Brain microvascular endothelial cell (primary cell): ENCODE measurements around the gene ACSL6.

ENCODE experiments used
- DNase-seq: peaks from one replicate; pipeline ENCODE4 v3.0.0-alpha.2; 2020
- H3K27ac ChIP-seq: fragments of 250-450 bp; sonication (Bioruptor Pico); 2 replicates; pipeline ENCODE4 v1.5.1; 2020; ENCODE audit warnings: mild to moderate bottlenecking, moderate library complexity
- H3K27me3 ChIP-seq: fragments of 250-450 bp; sonication (Bioruptor Pico); replicated peaks from 2 replicates; pipeline ENCODE4 v1.5.1; 2020; ENCODE audit warnings: mild to moderate bottlenecking
- H3K36me3 ChIP-seq: fragments of 250-450 bp; sonication (Bioruptor Pico); replicated peaks from 2 replicates; pipeline ENCODE4 v1.5.1; 2020; ENCODE audit warnings: mild to moderate bottlenecking
- H3K4me3 ChIP-seq: 2 replicates; pipeline ENCODE4 v1.5.1; 2011; ENCODE audit warnings: low read depth, mild to moderate bottlenecking, control low read depth, low read length, moderate library complexity
- CTCF ChIP-seq: IDR thresholded peaks from 2 replicates; pipeline ENCODE4 v1.5.1; 2011; ENCODE audit warnings: low read depth, mild to moderate bottlenecking, moderate library complexity, low read length, control low read depth, inconsistent platforms; ENCODE audit errors: missing control alignments
- in situ Hi-C: cut with HindIII; loops from 2 replicates; pipeline ENCODE4 v1.10.0; 2017; ENCODE audit warnings: low sequenced_read_pairs, low pct_ligation_motif_present

Gene ACSL6

GRCh38 chr5:131976414-131977211, 34.8 kb downstream of the ACSL6 start:
- no peak for DNase-seq
- Histone ChIP-seq H3K27ac (no peak overlapping the region), H3K36me3 (no peaks in the 10 kb centered on the region), H3K27me3 (no peaks in the 10 kb centered on the region), H3K4me3 (no peak overlapping the region)
- in situ Hi-C loops: no loop called here
- TF ChIP-seq CTCF: no peak

DNA sequence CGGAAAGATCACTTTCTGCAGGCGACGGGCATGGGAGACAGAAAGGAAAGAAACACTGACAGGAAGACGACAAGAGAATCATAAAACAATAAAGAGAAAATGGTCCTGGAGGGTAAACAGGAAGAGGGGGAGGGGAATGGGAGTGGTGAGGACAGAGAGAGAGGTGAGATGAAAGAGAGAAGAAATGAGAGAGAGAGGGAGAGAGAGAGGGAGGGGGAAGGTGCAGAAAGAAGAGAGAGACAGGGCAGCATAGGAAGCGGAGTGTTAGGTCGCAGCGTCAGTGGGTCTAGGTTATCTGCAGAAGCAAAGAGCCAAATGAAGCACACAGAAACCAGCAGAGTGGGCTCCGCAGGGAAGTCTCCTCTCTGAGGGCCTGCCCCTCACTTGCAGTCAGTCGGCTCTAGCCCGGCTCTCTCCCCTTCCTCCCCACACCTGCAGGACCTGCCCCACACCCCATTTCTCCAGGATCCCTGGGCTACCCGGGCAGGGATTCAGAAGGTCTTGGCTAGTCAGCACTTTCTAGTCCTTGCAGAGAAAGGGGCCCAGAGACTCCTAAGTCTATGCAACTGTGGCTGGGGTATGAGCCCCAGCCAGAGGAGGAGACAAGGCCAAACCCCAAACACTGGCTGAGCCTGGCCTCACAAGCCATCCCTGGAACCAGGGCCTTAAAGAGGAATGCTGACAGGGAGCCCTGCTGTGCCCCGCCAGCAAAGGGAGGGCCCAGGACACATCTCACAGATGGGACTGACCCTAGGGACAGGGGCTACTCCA, 36.3 kb downstream of the ACSL6 start:
- in situ Hi-C loops: no loop called here
- DNase-seq: no peak
- TF ChIP-seq CTCF: no peak
- H3K27ac ChIP-seq: no peak overlapping the region
- no peaks in the 10 kb centered on the region for H3K27me3 ChIP-seq
- no peaks in the 10 kb centered on the region for H3K36me3 ChIP-seq
- H3K4me3 ChIP-seq: no peak overlapping the region

DNA sequence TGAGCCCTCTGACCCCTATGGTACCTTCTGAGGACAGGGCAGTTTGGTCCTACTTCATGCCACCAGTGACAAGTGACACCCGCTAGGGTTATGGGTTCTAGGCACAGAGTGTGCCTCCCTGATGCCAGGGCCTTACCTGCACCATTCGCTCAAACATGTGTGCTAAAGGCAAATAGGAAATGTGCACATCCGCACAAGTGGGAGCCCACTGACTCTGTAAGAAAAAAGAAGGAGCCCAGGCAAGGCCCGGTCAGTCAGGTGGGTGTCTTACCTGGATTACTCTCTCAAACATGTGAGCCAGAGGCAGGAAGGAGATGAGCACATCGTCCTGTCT, 36.9 kb downstream of the ACSL6 start:
- in situ Hi-C loops: no loop called here
- TF ChIP-seq CTCF: no peak
- DNase-seq: no peak
- no peaks in the 10 kb centered on the region for H3K36me3 ChIP-seq
- H3K27me3 ChIP-seq: no peaks in the 10 kb centered on the region
- no peak overlapping the region for H3K27ac ChIP-seq
- no peak overlapping the region for H3K4me3 ChIP-seq

DNA sequence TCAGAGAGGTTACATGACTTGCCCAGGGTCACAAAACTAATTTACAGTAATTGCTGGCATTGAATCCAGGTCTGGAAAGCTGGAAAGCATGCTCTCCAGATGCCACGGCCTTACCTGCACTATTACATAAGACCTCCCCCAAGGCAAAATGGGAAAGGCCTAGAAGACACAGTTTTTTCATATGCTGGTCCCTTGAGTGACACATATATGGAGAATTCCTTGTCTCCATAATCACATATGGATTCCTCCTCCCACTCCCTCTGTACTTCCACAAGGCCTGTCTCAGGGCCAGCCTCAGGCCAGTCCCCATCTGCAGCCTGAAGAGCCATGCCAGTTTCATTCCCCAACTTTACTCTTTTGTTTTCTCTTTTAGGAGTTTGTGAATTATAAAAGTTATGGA, 37.4 kb downstream of the ACSL6 start:
- TF ChIP-seq CTCF: no peak
- Histone ChIP-seq H3K4me3 (no peak overlapping the region), H3K27ac (no peak overlapping the region), H3K36me3 (no peaks in the 10 kb centered on the region), H3K27me3 (no peaks in the 10 kb centered on the region)
- no peak for DNase-seq
- in situ Hi-C loops: no loop called here

GRCh38 chr5:131973089-131973712, 38.3 kb downstream of the ACSL6 start:
- no peaks in the 10 kb centered on the region for H3K27me3 ChIP-seq
- H3K36me3 ChIP-seq: no peaks in the 10 kb centered on the region
- H3K4me3 ChIP-seq: no peak overlapping the region
- in situ Hi-C loops: no loop called here
- H3K27ac ChIP-seq: no peak overlapping the region
- no peak for TF ChIP-seq CTCF
- DNase-seq: no peak
